Stimulated activated CD8-positive, alpha-beta memory T cell treated with anti-CD3 and anti-CD28 coated beads, Interleukin-4, amount 100 ng/mL, for 24 hours (primary cell): ENCODE measurements around the gene CRKL.
"Not testable (repeated sequence)": the region's sequence is repeated elsewhere in the genome, so short reads cannot be mapped to it uniquely, and the experiment has no call there.

Experiments used
- DNase-seq: peaks from one replicate; pipeline ENCODE4 v3.0.0-alpha.2; 2020; ENCODE audit warnings: low read depth

Gene CRKL

GRCh38 chr22:20935049-20935448, 17.8 kb downstream of the CRKL start:
- DNase-seq, result not testable (repeated sequence)

GRCh38 chr22:20935780-20936539, 18.8 kb downstream of the CRKL start:
- DNase-seq, result not testable (repeated sequence)

- no peak for DNase-seq
These were observed 20.0 kb downstream of the CRKL start for GRCh38 chr22:20937031-20937793.

GRCh38 chr22:20937794-20938671, 20.8 kb downstream of the CRKL start:
- DNase-seq, result no peak

- not testable (repeated sequence) for DNase-seq
These were observed 22.4 kb downstream of the CRKL start for GRCh38 chr22:20939457-20940185.

GRCh38 chr22:20940186-20940651, 23.0 kb downstream of the CRKL start:
- DNase-seq, result no peak

GRCh38 chr22:20940904-20941385, 23.7 kb downstream of the CRKL start:
- DNase-seq, result no peak

- not testable (repeated sequence) for DNase-seq
These were observed 25.1 kb downstream of the CRKL start for GRCh38 chr22:20942203-20942902.

- DNase-seq, result no peak
These were observed 26.1 kb downstream of the CRKL start for GRCh38 chr22:20943104-20943933.

GRCh38 chr22:20944042-20944441, 26.8 kb downstream of the CRKL start:
- no peak for DNase-seq

GRCh38 chr22:20945578-20945934, 28.3 kb downstream of the CRKL start:
- no peak for DNase-seq

GRCh38 chr22:20946080-20946986, 29.1 kb downstream of the CRKL start:
- DNase-seq, result no peak

GRCh38 chr22:20946991-20947390, 29.8 kb downstream of the CRKL start:
- DNase-seq, result no peak

GRCh38 chr22:20948450-20948849, 31.2 kb downstream of the CRKL start:
- no peak for DNase-seq

- no peak for DNase-seq
These were observed 31.8 kb downstream of the CRKL start for GRCh38 chr22:20948989-20949388.

- no peak for DNase-seq
These were observed 32.5 kb downstream of the CRKL start for GRCh38 chr22:20949698-20950183.

GRCh38 chr22:20951151-20951931, 34.1 kb downstream of the CRKL start:
- DNase-seq, result no peak

- no peak for DNase-seq
These were observed 34.7 kb downstream of the CRKL start for GRCh38 chr22:20951932-20952380.
